ENCODE results near the gene SH2D2A. TPM values are rescaled to one million over a fixed set of nuclear protein-coding genes. Genes with fewer than 3 reads are reported as not detected.

Gene SH2D2A
- polyA plus RNA-seq, 1 donor from 2014 or later = not detected

- Histone ChIP-seq H3K9ac (ENCODE audit: low read length) (no peak overlapping the region), H3K4me2 (ENCODE audit: low read length) (no peak overlapping the region), H2AFZ (ENCODE audit: low read depth, low read length) (no peak overlapping the region), H3K36me3 (ENCODE audit: insufficient read depth, low read length) (peaks cover 4% of the 10 kb centered on the region), H4K20me1 (ENCODE audit: insufficient read depth) (no peaks in the 10 kb centered on the region), H3K27me3 (ENCODE audit: insufficient read depth, low read depth, low read length) (no peaks in the 10 kb centered on the region), H3K9me2 (ENCODE audit: insufficient read depth, low read length) (no peaks in the 10 kb centered on the region), H3K4me3 (ENCODE audit: low read length) (no peak overlapping the region), H3F3A (ENCODE audit: insufficient read depth, low read length, poor library complexity, severe bottlenecking) (no peaks in the 10 kb centered on the region), H3K27ac (ENCODE audit: low read length) (no peak overlapping the region), H3K79me2 (replicated peaks; ENCODE audit: insufficient read depth, low read length) (no peaks in the 10 kb centered on the region), H3K9me3 (ENCODE audit: low read length) (no peaks in the 10 kb centered on the region)
- TF ChIP-seq EP300 (conservative IDR thresholded peaks at IDR 0.05; ENCODE audit: poor library complexity, severe bottlenecking) = no peak
- TF ChIP-seq REST (IDR thresholded peaks at IDR 0.05; ENCODE audit: borderline replicate concordance) = no peak
- TF ChIP-seq SMC3 (conservative IDR thresholded peaks at IDR 0.05; ENCODE audit: poor library complexity) = no peak
- TF ChIP-seq TAF1 (IDR thresholded peaks at IDR 0.05; ENCODE audit: low read depth) = no peak
- TF ChIP-seq EZH2 (IDR thresholded peaks at IDR 0.05; ENCODE audit: borderline replicate concordance, insufficient read depth, low read length, poor library complexity, severe bottlenecking) = no peak
- TF ChIP-seq POLR2AphosphoS5 (IDR thresholded peaks at IDR 0.05) = no peak
Observed at GRCh38 chr1:156805766-156806511, 10.7 kb downstream of the SH2D2A start.

DNA sequence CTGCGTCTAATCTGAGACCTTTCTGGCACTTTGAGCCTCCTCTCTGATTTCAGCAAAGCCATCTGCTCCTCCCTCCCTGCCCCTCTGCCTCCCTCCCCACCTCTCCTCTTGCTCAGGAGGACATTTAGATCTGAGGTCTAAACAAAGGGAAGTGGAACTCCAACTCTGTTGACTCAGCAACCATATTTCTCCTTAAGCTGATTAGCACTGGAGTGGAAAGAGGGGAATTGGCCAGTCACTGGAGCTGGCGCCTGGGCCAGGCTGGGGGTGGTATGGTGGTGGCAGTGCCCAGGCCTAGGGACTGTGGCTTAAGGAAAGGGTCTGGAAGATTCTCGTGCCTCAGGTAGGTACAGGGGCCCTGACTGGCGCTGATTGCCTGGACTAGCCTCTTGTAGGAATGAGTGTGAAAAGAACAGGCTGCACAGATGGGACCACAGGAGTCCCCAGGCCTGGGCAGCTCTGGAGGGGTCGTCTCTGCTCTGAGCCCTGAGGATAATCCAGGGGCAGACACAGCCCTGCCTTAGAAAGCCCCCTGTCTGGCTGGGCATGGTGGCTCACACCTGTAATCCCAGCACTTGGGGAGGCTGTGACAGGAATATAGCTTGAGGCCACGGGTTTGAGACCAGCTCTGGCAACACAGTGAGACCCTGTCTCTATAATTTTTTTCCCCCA, 11.9 kb downstream of the SH2D2A start:
- peaks cover 4% of the 10 kb centered on the region for H3K36me3 ChIP-seq (ENCODE audit: insufficient read depth, low read length)
- H3K9me3 ChIP-seq (ENCODE audit: low read length) = no peaks in the 10 kb centered on the region
- no peaks in the 10 kb centered on the region for H4K20me1 ChIP-seq (ENCODE audit: insufficient read depth)
- H3K27ac ChIP-seq (ENCODE audit: low read length) = no peak overlapping the region
- TF ChIP-seq RAD21 (conservative IDR thresholded peaks at IDR 0.05) (no peak), EP300 (conservative IDR thresholded peaks at IDR 0.05; ENCODE audit: poor library complexity, severe bottlenecking) (no peak), REST (IDR thresholded peaks at IDR 0.05; ENCODE audit: borderline replicate concordance) (no peak), EZH2 (IDR thresholded peaks at IDR 0.05; ENCODE audit: borderline replicate concordance, insufficient read depth, low read length, poor library complexity, severe bottlenecking) (no peak), TAF1 (IDR thresholded peaks at IDR 0.05; ENCODE audit: low read depth) (no peak), SMC3 (conservative IDR thresholded peaks at IDR 0.05; ENCODE audit: poor library complexity) (no peak), MXI1 (conservative IDR thresholded peaks at IDR 0.05; ENCODE audit: poor library complexity, severe bottlenecking) (no peak), POLR2AphosphoS5 (IDR thresholded peaks at IDR 0.05) (no peak)
- TF ChIP-seq, protein P1, sequence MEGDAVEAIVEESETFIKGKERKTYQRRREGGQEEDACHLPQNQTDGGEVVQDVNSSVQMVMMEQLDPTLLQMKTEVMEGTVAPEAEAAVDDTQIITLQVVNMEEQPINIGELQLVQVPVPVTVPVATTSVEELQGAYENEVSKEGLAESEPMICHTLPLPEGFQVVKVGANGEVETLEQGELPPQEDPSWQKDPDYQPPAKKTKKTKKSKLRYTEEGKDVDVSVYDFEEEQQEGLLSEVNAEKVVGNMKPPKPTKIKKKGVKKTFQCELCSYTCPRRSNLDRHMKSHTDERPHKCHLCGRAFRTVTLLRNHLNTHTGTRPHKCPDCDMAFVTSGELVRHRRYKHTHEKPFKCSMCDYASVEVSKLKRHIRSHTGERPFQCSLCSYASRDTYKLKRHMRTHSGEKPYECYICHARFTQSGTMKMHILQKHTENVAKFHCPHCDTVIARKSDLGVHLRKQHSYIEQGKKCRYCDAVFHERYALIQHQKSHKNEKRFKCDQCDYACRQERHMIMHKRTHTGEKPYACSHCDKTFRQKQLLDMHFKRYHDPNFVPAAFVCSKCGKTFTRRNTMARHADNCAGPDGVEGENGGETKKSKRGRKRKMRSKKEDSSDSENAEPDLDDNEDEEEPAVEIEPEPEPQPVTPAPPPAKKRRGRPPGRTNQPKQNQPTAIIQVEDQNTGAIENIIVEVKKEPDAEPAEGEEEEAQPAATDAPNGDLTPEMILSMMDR (IDR thresholded peaks at IDR 0.05; ENCODE audit: poor library complexity, severe bottlenecking) = no peak
- H3K9ac ChIP-seq (ENCODE audit: low read length) = no peak overlapping the region
- no peak overlapping the region for H3K4me2 ChIP-seq (ENCODE audit: low read length)
- H2AFZ ChIP-seq (ENCODE audit: low read depth, low read length) = no peak overlapping the region
- no peaks in the 10 kb centered on the region for H3K9me2 ChIP-seq (ENCODE audit: insufficient read depth, low read length)
- no peak overlapping the region for H3K4me3 ChIP-seq (ENCODE audit: low read length)
- H3K79me2 ChIP-seq (replicated peaks; ENCODE audit: insufficient read depth, low read length) = no peaks in the 10 kb centered on the region
- H3K27me3 ChIP-seq (ENCODE audit: insufficient read depth, low read depth, low read length) = no peaks in the 10 kb centered on the region
- no peaks in the 10 kb centered on the region for H3F3A ChIP-seq (ENCODE audit: insufficient read depth, low read length, poor library complexity, severe bottlenecking)
